Ishikawa (cell line): Measurements from ENCODE around the gene COL25A1.

Source experiments
- CEBPB ChIP-seq: IDR thresholded peaks from 2 replicates; pipeline ENCODE4 v1.6.1; 2012
- CREB1 ChIP-seq: IDR thresholded peaks from 2 replicates; pipeline ENCODE4 v1.6.1; 2012; ENCODE audit warnings: low read depth
- EP300 ChIP-seq: IDR thresholded peaks from 2 replicates; pipeline ENCODE4 v1.6.1; 2012; ENCODE audit warnings: borderline replicate concordance
- MAX ChIP-seq: IDR thresholded peaks from 2 replicates; pipeline ENCODE4 v1.6.1; 2012
- REST ChIP-seq: IDR thresholded peaks from 2 replicates; pipeline ENCODE4 v1.6.1; 2012; ENCODE audit warnings: low read depth, mild to moderate bottlenecking
- TAF1 ChIP-seq: IDR thresholded peaks from 2 replicates; pipeline ENCODE4 v1.6.1; 2012; ENCODE audit warnings: low read depth, mild to moderate bottlenecking
- YY1 ChIP-seq: IDR thresholded peaks from 2 replicates; pipeline ENCODE4 v1.6.1; 2012; ENCODE audit warnings: low read depth

DNA sequence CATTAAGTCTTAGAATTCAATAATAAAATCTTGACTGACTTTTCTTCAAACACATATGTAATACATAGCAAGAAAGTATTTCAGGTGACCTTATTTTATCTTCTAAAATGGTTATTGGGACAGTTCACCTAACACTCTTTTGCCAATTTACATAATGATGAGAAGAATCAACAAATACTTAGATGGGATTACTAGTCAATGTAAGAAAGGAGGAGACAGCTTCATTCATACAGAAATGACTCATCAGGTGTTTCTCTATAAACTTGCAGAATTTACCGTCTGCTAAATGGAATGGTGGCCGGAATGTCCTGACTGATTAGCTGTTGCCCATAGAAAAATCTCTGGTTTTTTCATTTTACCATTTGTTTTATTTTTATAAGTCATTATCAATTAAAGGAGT is 424.6 kb downstream of the COL25A1 start:
- no peak for TF ChIP-seq YY1
- TF ChIP-seq MAX, result no peak
- no peak for TF ChIP-seq EP300
- no peak for TF ChIP-seq TAF1
- TF ChIP-seq CREB1, result no peak
- TF ChIP-seq CEBPB, result no peak
- TF ChIP-seq REST, result no peak
